Measurements from ENCODE around the gene CD36.

CD36 gene

GRCh38 chr7:80637911-80638765 is at the start of gene CD36:
Gene CD36 (plus strand): TSS chr7:80638642. CDS start chr7:80646741, 8,099 bp downstream.
- no peak for DNase-seq (ENCODE audit: extremely low read depth, low read depth)
- no peak for TF ChIP-seq CTCF (IDR thresholded peaks at IDR 0.05; ENCODE audit: low read depth, low read length)

DNA sequence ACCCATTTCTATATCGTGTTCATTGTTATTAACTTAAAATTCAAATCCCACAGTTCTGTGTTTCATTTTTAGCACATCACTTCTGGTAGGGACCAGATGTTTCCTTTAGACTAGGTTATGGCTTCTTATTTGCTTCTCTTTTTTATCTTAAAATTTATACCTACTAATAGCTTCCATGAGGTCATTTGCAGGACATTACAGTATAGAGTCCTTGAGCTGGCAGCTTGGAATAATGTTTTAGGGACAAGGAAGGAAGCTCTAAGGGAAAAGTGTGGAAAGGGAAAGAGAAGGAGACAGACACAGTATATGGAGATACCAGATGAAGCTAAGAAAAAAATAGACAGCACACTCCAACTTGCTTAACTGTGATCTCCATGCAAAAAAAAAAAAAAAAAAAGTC is 48.8 kb upstream of the CD36 start:
- no peak for DNase-seq (ENCODE audit: extremely low read depth, low read depth)
- no peak for TF ChIP-seq CTCF (IDR thresholded peaks at IDR 0.05; ENCODE audit: low read depth, low read length)

- no peak for TF ChIP-seq CTCF (IDR thresholded peaks at IDR 0.05; ENCODE audit: low read depth, low read length)
- DNase-seq (ENCODE audit: extremely low read depth, low read depth): no peak
Observed at GRCh38 chr7:80591654-80592053, 46.8 kb upstream of the CD36 start.

GRCh38 chr7:80593869-80594586 is 44.4 kb upstream of the CD36 start:
- TF ChIP-seq CTCF (IDR thresholded peaks at IDR 0.05; ENCODE audit: low read depth, low read length): no peak
- DNase-seq (ENCODE audit: extremely low read depth, low read depth): no peak

DNA sequence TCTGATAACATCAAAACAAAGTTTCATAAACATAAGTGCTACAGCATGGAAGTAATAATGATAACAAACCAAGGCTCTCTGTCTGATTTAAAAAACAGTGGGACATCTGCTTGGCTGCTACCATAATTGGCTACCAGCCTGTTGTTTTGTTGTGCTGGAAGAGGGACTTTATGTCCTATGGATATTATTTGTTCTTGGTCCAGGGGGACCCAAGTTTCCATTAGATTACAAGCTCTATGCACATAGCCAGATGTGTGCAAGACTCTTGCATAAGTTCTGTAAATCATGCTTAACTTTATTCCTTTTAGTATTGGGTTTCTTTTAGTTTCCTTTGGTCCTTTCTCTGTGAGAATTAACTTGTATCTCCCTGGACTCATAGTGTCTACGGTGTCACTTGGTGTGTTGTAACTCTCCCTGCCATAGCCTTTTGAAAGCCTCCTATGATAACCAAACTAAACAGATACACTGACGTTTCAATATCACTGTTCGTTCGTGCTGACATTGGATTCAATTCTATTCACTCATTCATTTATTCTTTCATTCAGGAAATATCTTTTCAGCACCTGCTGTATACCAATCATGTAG is 41.4 kb upstream of the CD36 start:
- DNase-seq (ENCODE audit: extremely low read depth, low read depth): no peak
- no peak for TF ChIP-seq CTCF (IDR thresholded peaks at IDR 0.05; ENCODE audit: low read depth, low read length)

GRCh38 chr7:80597875-80598274 is 40.6 kb upstream of the CD36 start:
- no peak for DNase-seq (ENCODE audit: extremely low read depth, low read depth)
- TF ChIP-seq CTCF (IDR thresholded peaks at IDR 0.05; ENCODE audit: low read depth, low read length): no peak

GRCh38 chr7:80600046-80600445 is 38.4 kb upstream of the CD36 start:
- no peak for DNase-seq (ENCODE audit: extremely low read depth, low read depth)
- no peak for TF ChIP-seq CTCF (IDR thresholded peaks at IDR 0.05; ENCODE audit: low read depth, low read length)
